RWPE2 (cell line): Measurements from ENCODE around the gene MALT1.
A peak's percentile ranks its signal among the peaks of the same experiment; 100 is the strongest.

Experiments used
- ATAC-seq: fragments of 200-7000 bp; cut with Tn5 transposase; 3 replicates; pipeline ENCODE4 v1.9.1; 2021; ENCODE audit warnings: low read depth
- DNase-seq: peaks from one replicate; pipeline ENCODE4 v3.0.0-alpha.2; 2020; ENCODE audit warnings: low spot score
- H3K27ac ChIP-seq: fragments of 450-650 bp; 2 replicates; pipeline ENCODE4 v1.5.1; 2017; ENCODE audit warnings: mild to moderate bottlenecking; ENCODE audit not compliant: poor library complexity, severe bottlenecking
- H3K27me3 ChIP-seq: fragments of 250-450 bp; sonication (Bioruptor Pico); 2 replicates; pipeline ENCODE4 v1.5.1; 2021; ENCODE audit warnings: mild to moderate bottlenecking, moderate library complexity; ENCODE audit not compliant: insufficient read depth, poor library complexity, severe bottlenecking
- H3K36me3 ChIP-seq: fragments of 250-450 bp; sonication (Bioruptor Pico); 2 replicates; pipeline ENCODE4 v1.5.1; 2020; ENCODE audit warnings: low read depth, mild to moderate bottlenecking, moderate library complexity
- H3K4me1 ChIP-seq: fragments of 250-450 bp; sonication (Bioruptor Pico); 2 replicates; pipeline ENCODE4 v1.5.1; 2021; ENCODE audit warnings: mild to moderate bottlenecking, moderate library complexity; ENCODE audit not compliant: insufficient read depth, poor library complexity, severe bottlenecking
- H3K4me3 ChIP-seq: fragments of 250-450 bp; sonication (Bioruptor Pico); 2 replicates; pipeline ENCODE4 v1.5.1; 2021; ENCODE audit warnings: mild to moderate bottlenecking, moderate library complexity; ENCODE audit not compliant: severe bottlenecking
- H3K9me3 ChIP-seq: fragments of 250-450 bp; sonication (Bioruptor Pico); 2 replicates; pipeline ENCODE4 v1.5.1; 2021; ENCODE audit warnings: mild to moderate bottlenecking, moderate library complexity; ENCODE audit not compliant: severe bottlenecking
- CTCF ChIP-seq: fragments of 450-650 bp; IDR thresholded peaks from one replicate; pipeline ENCODE4 v1.5.1; 2017; ENCODE audit warnings: mild to moderate bottlenecking, moderate library complexity; ENCODE audit not compliant: poor library complexity, severe bottlenecking

MALT1 gene

GRCh38 chr18:58668897-58669296, 2.4 kb upstream of the MALT1 start:
- ATAC-seq (peak; percentile 7; the same call in 1 of the 3 replicates), DNase-seq (no peak)
- Histone ChIP-seq H3K36me3 (no peaks in the 10 kb centered on the region), H3K4me3 (no peak overlapping the region), H3K27ac (peak overlapping the region; percentile 87), H3K27me3 (no peaks in the 10 kb centered on the region), H3K4me1 (peaks cover 42% of the 10 kb centered on the region), H3K9me3 (no peaks in the 10 kb centered on the region)
- no peak for TF ChIP-seq CTCF

DNA sequence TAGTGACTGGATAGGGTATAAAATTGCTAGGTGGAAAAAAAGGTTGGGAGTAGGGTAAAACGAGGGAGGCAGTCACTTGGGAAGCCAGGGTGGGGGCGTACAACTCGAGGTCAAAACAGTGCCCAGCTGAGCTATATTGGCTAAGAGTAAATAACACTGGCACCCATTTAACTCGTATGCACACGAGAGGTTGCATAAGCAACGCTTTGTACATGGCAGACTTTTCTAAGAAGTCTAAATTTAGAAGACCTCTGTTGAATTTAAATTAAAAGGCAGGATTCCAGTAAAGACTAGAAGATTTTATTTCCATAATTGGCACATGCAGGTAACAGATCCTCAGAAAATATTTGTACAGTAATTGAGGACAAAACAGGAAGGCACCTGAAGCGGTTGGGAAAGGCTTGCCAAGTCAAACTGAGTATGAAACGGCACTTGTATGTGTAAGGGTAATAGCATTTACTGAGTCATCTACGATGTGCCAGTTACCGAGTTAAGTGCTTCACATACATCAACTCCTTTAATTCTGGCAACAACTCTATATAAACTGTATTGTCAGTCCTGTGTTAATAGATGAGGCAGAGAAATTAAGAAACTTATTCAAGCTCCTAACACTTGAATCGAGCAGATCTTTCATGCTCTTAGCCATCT, 1.4 kb upstream of the MALT1 start:
- Histone ChIP-seq H3K36me3 (no peaks in the 10 kb centered on the region), H3K4me1 (peaks cover 42% of the 10 kb centered on the region), H3K9me3 (no peaks in the 10 kb centered on the region), H3K4me3 (peak overlapping the region; percentile 96), H3K27me3 (no peaks in the 10 kb centered on the region), H3K27ac (peak overlapping the region; percentile 87)
- no peak for DNase-seq
- ATAC-seq: peak; percentile 61
- no peak for TF ChIP-seq CTCF

DNA sequence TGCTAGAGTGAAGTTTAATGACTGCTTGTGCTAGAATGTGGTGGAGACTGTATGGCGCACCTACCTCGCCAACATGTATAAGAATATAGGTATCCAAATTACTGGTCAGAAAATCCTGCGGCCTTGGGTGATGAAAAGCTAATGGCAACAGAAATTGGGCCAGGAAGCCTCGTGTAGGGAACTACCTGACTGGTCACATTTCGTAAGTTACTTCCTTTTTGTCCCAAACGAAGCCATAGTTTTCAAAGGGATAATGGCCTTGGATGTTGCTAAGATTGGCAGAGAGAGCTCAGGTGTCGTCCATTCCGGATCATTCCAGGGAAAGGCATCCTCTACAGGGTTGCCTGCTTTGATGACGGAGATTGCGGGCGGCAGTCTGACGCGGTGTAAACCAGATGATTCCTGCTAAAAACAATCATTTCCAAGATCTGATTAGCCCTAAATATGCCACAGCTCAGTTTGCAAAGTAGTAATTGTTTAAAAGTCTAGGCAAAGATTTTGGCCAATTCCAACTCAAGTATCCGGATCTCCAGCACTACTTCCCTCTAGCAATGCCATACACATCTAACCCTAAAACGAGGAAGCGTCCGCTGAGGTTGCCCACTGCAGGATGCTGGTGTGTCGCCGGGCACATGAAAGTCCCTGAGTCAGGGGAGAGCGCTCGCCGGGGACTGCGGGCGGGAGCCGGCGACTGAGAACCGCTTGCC, 708 bp upstream of the MALT1 start:
- peak overlapping the region; percentile 96 for H3K4me3 ChIP-seq
- H3K27ac ChIP-seq: peak overlapping the region; percentile 87
- H3K4me1 ChIP-seq: peaks cover 42% of the 10 kb centered on the region
- H3K27me3 ChIP-seq: no peaks in the 10 kb centered on the region
- DNase-seq (no peak), ATAC-seq (no peak; the same call in 2 of the 3 replicates)
- H3K9me3 ChIP-seq: no peaks in the 10 kb centered on the region
- H3K36me3 ChIP-seq: no peaks in the 10 kb centered on the region
- TF ChIP-seq CTCF: no peak

GRCh38 chr18:58671632-58672564, 633 bp downstream of the MALT1 start:
- Histone ChIP-seq H3K36me3 (no peaks in the 10 kb centered on the region), H3K27me3 (no peaks in the 10 kb centered on the region), H3K4me3 (peak overlapping the region; percentile 96), H3K4me1 (peaks cover 37% of the 10 kb centered on the region), H3K9me3 (no peaks in the 10 kb centered on the region), H3K27ac (peak overlapping the region; percentile 87)
- DNase-seq (no peak), ATAC-seq (peak; percentile 30)
- TF ChIP-seq CTCF: peak; percentile 28
